ENCODE measurements around the gene IL1RAP.
A peak's percentile ranks its signal among the peaks of the same experiment; 100 is the strongest.

Gene IL1RAP

DNA sequence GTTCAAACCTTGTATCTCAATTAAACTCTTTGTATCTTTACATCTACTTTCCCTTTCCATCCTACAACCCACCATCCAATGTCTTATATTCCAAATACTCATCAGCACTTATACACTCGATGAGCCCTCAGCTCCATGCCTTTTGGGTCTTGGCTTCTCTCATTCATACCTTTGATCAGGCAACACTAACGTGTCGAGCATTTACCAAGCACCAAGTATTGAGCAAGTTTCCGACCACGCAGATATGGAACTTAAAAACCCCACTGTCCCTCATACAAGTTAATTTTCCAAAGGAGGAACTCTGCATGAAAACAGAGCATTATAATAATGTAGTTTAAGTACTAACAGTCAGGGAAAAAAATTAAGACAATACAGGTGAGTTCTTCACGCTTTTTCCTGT, 102.8 kb downstream of the IL1RAP start:
- Mint-ChIP-seq H3K27ac (peak overlapping the region; percentile 89), H3K9me3 (ENCODE audit: low read depth) (peaks cover 3% of the 10 kb centered on the region), H3K36me3 (peaks cover 25% of the 10 kb centered on the region), H3K4me3 (peak overlapping the region; percentile 43), H3K27me3 (no peaks in the 10 kb centered on the region), H3K4me1 (ENCODE audit: low read depth) (peaks cover 55% of the 10 kb centered on the region)

DNA sequence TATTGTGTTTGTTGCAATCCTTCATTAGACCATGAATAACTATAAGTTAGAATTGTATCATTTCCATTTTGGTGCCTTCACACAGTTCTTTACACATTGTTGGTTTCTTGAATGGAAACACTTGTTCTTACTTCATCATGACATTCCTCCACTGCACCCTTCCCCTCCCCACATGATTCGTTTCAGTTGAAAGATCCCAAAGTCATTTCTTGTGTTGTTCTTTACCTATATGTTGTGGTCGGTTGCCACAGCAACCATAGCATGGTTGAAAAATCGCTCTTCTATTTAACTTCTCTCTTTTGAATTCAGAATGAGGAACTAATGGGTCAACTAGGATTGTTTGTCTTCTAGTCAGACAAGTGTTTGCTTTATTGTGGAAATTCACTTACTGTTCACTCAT, 103.3 kb downstream of the IL1RAP start:
- Mint-ChIP-seq H3K27me3 (no peaks in the 10 kb centered on the region), H3K4me3 (peak overlapping the region; percentile 43), H3K27ac (peak overlapping the region; percentile 89), H3K36me3 (peaks cover 27% of the 10 kb centered on the region), H3K9me3 (ENCODE audit: low read depth) (peaks cover 3% of the 10 kb centered on the region), H3K4me1 (ENCODE audit: low read depth) (peaks cover 58% of the 10 kb centered on the region)

DNA sequence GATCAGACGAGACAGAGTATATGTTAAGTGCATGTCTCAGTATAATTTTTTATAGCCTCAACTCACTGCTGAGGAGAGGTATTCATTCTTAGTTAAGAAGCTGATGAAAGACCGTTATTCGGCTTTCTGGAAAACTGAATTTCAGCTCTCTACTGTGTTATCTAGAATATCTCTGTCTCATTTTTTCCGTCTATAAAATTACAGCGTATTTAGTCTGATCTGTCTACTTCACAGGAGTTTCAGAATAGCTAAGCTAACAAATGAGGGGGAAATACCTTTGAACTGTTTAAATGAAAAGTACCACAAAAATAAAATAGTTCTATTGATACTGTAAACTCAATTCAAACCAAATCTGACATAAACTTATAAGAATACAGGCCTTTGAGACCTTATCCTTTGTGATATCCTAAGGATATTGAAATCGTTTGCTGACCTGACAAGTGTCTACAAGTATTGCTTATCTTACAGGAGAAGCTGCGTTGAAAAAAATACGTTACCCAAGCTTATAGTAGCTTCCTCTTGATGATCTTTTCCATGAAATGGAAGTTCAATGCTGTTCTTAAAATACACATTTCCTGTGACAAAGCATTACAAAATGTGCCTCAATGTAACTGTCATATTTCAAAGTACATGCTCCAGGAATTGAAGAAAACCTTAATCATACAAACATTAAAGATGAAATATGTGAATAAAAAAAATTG, 104.6 kb downstream of the IL1RAP start:
- H3K4me1 Mint-ChIP-seq (ENCODE audit: low read depth): peaks cover 59% of the 10 kb centered on the region
- H3K27me3 Mint-ChIP-seq: no peaks in the 10 kb centered on the region
- H3K36me3 Mint-ChIP-seq: peaks cover 23% of the 10 kb centered on the region
- peak overlapping the region; percentile 89 for H3K27ac Mint-ChIP-seq
- peak overlapping the region; percentile 64 for H3K4me3 Mint-ChIP-seq
- no peaks in the 10 kb centered on the region for H3K9me3 Mint-ChIP-seq (ENCODE audit: low read depth)

DNA sequence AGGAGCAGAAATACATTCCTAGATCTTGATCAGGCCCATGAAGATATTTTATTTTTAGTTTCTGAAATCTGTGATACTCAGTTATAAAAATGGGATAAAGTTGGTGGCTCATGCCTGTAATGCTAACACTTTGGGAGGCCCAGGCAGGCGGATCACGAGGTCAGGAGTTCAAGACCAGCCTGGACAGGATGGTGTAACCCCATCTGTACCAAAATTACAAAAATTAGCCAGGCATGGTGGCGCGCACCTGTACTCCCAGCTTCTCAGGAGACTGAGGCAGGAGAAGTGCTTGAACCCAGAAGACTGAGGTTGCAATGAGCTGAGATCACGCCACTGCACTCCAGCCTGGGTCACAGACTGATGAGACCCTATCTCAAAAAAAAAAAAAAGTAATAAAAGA, 105.5 kb downstream of the IL1RAP start:
- Mint-ChIP-seq H3K27me3 (no peaks in the 10 kb centered on the region), H3K9me3 (ENCODE audit: low read depth) (no peaks in the 10 kb centered on the region), H3K36me3 (peaks cover 25% of the 10 kb centered on the region), H3K4me3 (peak overlapping the region; percentile 64), H3K27ac (peak overlapping the region; percentile 89), H3K4me1 (ENCODE audit: low read depth) (peaks cover 59% of the 10 kb centered on the region)

DNA sequence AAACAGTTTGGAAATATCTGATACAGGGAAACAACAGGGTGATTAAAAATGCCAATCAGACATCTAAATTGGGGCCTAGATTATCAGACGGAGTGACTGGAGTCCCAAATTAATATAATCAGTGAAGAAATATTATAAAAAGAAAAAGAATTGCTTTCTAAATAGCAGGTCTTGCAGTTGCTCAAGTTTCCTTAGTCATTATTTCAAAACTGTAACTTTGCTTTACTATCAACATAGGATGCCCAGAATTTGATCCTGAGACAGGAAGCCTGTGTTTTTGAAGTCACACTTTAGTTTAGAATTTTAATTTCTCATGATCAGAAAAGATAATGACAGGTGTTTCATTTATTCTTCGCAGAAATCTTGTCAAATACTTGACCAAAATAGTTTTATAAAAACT, 105.9 kb downstream of the IL1RAP start:
- Mint-ChIP-seq H3K4me3 (no peak overlapping the region), H3K4me1 (ENCODE audit: low read depth) (peaks cover 55% of the 10 kb centered on the region), H3K27me3 (no peaks in the 10 kb centered on the region), H3K36me3 (peaks cover 26% of the 10 kb centered on the region), H3K27ac (peak overlapping the region; percentile 89), H3K9me3 (ENCODE audit: low read depth) (no peaks in the 10 kb centered on the region)

DNA sequence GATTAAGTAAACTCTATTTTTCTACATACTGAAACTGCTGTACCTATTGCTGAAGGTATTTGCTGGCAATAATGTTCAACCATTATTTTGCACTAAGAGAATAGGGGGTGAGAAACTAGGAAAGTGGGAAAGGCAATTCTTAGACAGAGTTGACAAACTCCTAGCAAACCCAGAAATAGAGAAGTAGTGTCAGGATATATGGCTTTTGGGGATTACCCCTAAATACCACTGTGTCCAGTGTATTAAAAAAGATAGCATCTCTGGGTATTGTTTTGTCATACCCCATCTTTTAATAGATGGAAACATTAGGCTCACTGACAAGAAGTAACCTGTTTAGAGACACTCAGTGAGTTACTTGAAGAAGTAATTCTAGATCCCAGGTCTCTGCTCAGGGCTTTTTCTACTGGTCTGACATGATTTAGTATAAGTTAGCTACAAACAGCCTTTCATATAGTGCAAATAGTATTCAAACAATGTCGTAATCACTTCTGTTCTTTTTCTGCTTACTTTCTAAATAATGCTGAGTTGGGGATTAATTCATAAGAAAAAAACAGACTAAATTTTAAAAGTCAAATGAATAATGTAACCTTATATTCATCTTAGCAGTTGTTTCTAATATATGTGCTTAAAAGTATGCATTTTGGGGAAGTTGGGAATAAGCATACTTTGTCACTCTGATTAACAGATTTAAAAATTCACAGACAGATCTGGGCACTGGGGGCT, 107.2 kb downstream of the IL1RAP start:
- Mint-ChIP-seq H3K27ac (no peak overlapping the region), H3K9me3 (ENCODE audit: low read depth) (no peaks in the 10 kb centered on the region), H3K27me3 (no peaks in the 10 kb centered on the region), H3K4me1 (ENCODE audit: low read depth) (peaks cover 45% of the 10 kb centered on the region), H3K36me3 (peaks cover 26% of the 10 kb centered on the region), H3K4me3 (no peak overlapping the region)

DNA sequence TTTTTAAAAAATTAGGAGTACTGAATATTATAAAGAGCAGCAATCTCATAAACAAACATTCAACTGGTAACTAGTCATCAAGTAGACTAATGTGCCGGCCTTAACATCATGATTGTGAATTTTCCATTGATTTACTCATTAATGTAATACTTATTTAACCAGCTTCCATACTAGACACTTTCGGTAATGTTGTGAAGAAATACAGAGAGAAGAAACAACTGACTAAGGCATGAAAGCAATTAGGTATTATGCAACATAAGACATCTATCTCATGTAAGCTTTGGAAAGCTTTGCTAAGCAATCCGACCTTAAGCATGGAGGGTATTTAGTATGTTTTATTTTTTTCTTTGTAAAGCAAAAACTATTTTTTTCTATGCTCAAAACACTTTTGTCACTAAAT, 108.0 kb downstream of the IL1RAP start:
- Mint-ChIP-seq H3K27me3 (no peaks in the 10 kb centered on the region), H3K36me3 (peaks cover 21% of the 10 kb centered on the region), H3K4me1 (ENCODE audit: low read depth) (peaks cover 36% of the 10 kb centered on the region), H3K9me3 (ENCODE audit: low read depth) (no peaks in the 10 kb centered on the region), H3K4me3 (no peak overlapping the region), H3K27ac (no peak overlapping the region)

DNA sequence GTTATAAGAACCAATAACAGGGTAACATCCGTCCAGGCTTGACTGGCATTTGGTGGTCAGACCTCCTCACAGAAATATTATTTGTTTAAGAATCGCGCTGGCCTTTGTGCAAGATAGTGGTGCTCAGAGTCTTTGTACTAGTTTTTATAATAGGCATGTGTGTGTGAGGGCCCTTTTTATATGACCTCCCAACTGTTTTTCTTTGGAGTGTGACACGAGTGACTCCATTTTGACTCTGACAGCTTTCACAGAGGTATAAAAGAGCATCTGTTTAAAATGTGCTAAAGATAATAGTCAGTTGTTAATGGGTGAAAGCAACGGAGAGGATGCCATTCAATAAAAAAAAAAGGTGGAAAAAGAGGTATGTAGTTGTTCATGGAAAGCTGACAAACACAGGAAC, 110.4 kb downstream of the IL1RAP start:
- Mint-ChIP-seq H3K27me3 (no peaks in the 10 kb centered on the region), H3K36me3 (peaks cover 24% of the 10 kb centered on the region), H3K4me1 (ENCODE audit: low read depth) (peaks cover 12% of the 10 kb centered on the region), H3K9me3 (ENCODE audit: low read depth) (no peaks in the 10 kb centered on the region), H3K4me3 (no peak overlapping the region), H3K27ac (no peak overlapping the region)

DNA sequence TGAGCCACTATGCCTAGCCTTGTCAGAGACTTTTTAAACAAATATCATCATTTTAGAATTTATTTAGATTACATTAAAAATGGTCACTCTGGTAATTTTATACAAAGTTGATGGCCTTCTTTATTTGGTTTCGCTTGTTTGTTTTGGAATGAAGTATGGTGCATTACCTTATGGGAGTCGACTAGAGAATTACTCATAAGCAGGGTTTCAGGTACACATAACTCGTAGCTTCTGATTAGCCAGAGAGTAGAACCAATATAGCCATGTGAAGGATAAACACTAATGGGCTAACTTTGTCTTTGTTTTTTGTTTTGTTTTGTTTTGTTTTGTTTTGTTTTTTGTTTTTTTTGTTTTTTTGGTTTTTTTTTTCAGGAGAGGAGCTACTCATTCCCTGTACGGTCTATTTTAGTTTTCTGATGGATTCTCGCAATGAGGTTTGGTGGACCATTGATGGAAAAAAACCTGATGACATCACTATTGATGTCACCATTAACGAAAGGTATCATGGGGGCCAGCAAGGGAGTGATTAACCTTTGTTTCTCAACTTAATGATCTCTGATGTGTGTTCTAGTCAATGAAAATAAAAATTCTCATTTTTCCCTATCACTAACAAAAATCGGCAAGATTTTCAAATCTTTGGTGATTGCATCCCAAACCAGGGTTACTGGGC, 113.2 kb downstream of the IL1RAP start:
- no peak overlapping the region for H3K4me3 Mint-ChIP-seq
- H3K9me3 Mint-ChIP-seq (ENCODE audit: low read depth): no peaks in the 10 kb centered on the region
- peaks cover 4% of the 10 kb centered on the region for H3K4me1 Mint-ChIP-seq (ENCODE audit: low read depth)
- H3K27ac Mint-ChIP-seq: no peak overlapping the region
- peaks cover 20% of the 10 kb centered on the region for H3K36me3 Mint-ChIP-seq
- H3K27me3 Mint-ChIP-seq: no peaks in the 10 kb centered on the region

DNA sequence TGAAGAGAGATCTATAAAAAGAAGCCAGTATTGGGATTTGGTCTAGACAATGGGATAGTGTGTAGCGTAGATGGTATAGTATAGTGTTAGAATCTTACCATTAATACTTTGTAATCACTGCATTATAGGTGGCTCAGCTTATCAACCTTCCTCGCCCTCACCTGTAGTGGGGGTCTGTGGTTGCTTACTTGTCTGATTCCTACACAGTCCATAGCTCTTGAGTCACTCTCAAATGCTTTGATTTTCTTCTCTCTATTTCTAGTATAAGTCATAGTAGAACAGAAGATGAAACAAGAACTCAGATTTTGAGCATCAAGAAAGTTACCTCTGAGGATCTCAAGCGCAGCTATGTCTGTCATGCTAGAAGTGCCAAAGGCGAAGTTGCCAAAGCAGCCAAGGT, 115.2 kb downstream of the IL1RAP start:
- H3K4me1 Mint-ChIP-seq (ENCODE audit: low read depth): peaks cover 3% of the 10 kb centered on the region
- H3K27me3 Mint-ChIP-seq: no peaks in the 10 kb centered on the region
- no peak overlapping the region for H3K27ac Mint-ChIP-seq
- peaks cover 19% of the 10 kb centered on the region for H3K36me3 Mint-ChIP-seq
- H3K4me3 Mint-ChIP-seq: no peak overlapping the region
- no peaks in the 10 kb centered on the region for H3K9me3 Mint-ChIP-seq (ENCODE audit: low read depth)

DNA sequence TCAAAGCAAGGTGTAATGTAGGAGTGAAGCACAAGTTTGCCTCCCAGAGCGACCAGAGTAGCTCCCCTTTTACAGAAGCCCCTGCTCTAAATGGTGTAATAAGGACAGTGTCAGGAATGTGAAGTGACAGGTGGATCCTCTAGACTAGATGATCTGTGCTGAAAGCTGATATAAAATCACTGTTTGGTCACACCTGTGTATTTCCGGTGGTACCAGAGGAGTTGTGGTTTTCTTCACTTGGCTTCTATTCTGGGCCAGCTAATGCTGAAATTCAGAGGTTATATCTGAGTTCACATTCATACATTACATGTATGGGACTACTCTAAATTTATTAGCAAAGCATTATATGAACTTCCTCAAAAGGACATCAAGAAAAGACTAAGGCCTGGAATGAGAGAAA, 117.4 kb downstream of the IL1RAP start:
- Mint-ChIP-seq H3K27me3 (no peaks in the 10 kb centered on the region), H3K4me3 (no peak overlapping the region), H3K9me3 (ENCODE audit: low read depth) (no peaks in the 10 kb centered on the region), H3K36me3 (peaks cover 19% of the 10 kb centered on the region), H3K4me1 (ENCODE audit: low read depth) (peaks cover 3% of the 10 kb centered on the region), H3K27ac (no peak overlapping the region)

DNA sequence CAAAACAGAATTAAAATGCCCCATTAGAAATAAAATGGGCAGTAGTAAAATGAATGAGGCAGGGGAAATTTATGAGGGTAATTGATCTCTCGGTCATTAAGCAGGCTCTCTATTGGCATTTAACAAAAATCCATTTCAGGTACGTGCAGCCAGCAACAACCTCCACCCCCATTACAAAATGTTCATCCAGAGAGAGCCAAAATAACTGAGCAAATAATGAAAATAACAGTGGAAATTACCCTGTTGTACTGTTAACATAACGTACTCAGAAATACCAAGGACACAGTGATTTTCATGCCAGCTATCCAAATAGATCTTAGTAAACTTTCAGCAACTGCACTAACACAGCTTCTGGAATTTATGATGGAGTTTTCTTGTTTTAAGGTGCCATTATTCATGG, 127.7 kb downstream of the IL1RAP start:
- no peak overlapping the region for H3K27ac Mint-ChIP-seq
- H3K4me1 Mint-ChIP-seq (ENCODE audit: low read depth): no peaks in the 10 kb centered on the region
- H3K4me3 Mint-ChIP-seq: no peak overlapping the region
- no peaks in the 10 kb centered on the region for H3K9me3 Mint-ChIP-seq (ENCODE audit: low read depth)
- H3K27me3 Mint-ChIP-seq: no peaks in the 10 kb centered on the region
- H3K36me3 Mint-ChIP-seq: peaks cover 33% of the 10 kb centered on the region

DNA sequence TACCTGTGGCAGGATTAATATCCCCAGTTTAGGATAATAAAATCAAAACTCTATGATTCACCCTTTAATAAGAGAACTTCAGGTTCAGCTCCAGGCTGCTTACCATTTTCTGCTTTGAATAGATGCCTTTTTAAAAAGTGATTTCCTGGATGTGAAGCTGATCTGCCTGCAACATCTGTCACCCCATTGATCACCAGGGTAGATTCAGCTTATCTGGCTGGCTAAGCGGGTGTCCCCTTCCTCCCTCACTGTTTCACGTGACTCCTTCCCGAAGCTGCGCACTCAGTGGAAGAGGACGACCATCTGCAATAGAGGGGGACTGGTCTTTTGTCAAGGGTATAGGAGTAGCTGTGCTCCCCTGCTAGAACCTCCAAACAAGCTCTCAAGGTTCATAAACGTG, 128.1 kb downstream of the IL1RAP start:
- H3K4me1 Mint-ChIP-seq (ENCODE audit: low read depth): no peaks in the 10 kb centered on the region
- no peak overlapping the region for H3K27ac Mint-ChIP-seq
- H3K4me3 Mint-ChIP-seq: no peak overlapping the region
- no peaks in the 10 kb centered on the region for H3K27me3 Mint-ChIP-seq
- peaks cover 34% of the 10 kb centered on the region for H3K36me3 Mint-ChIP-seq
- no peaks in the 10 kb centered on the region for H3K9me3 Mint-ChIP-seq (ENCODE audit: low read depth)

DNA sequence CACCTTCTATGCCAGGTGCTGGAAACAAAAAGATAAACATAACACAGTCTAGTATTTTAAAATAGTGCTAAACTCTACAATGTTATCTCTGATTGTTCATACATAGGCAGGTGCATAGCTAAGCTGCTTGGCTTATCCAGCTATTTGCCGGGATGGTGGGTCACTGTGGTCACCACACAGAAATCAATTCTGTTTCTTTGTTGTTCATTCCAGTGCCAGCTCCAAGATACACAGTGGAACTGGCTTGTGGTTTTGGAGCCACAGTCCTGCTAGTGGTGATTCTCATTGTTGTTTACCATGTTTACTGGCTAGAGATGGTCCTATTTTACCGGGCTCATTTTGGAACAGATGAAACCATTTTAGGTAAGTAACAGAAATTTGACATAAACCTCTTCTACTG, 130.2 kb downstream of the IL1RAP start:
- H3K9me3 Mint-ChIP-seq (ENCODE audit: low read depth): no peaks in the 10 kb centered on the region
- H3K36me3 Mint-ChIP-seq: peaks cover 33% of the 10 kb centered on the region
- H3K27me3 Mint-ChIP-seq: no peaks in the 10 kb centered on the region
- no peak overlapping the region for H3K4me3 Mint-ChIP-seq
- no peaks in the 10 kb centered on the region for H3K4me1 Mint-ChIP-seq (ENCODE audit: low read depth)
- no peak overlapping the region for H3K27ac Mint-ChIP-seq

DNA sequence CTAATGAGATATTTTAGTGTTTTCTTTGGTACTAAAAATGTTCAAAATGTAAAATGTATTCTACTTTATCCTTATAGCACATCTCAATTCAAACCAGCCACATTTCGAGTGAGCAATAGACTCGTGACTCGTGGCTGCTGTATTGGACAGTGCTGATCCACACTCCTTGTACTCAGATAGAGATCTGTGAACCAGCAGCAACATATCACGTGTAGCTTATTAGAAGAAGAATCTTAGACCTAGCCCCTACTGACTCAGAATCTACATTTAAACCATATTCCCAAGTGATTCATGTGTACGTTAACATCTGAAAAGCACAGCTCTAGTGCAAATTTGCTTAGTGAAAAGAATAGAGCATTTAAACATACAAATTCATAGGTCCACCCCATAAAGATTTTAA, 130.9 kb downstream of the IL1RAP start:
- peaks cover 30% of the 10 kb centered on the region for H3K36me3 Mint-ChIP-seq
- no peak overlapping the region for H3K4me3 Mint-ChIP-seq
- H3K4me1 Mint-ChIP-seq (ENCODE audit: low read depth): no peaks in the 10 kb centered on the region
- H3K27me3 Mint-ChIP-seq: no peaks in the 10 kb centered on the region
- no peaks in the 10 kb centered on the region for H3K9me3 Mint-ChIP-seq (ENCODE audit: low read depth)
- no peak overlapping the region for H3K27ac Mint-ChIP-seq

All from activated naive CD8-positive, alpha-beta T cell (primary cell).